HepG2 (cell line): ENCODE data around the gene LMBRD2. TPM values are rescaled to one million over a fixed set of nuclear protein-coding genes. Genes with fewer than 3 reads are reported as not detected.

Source experiments
- CHD2 ChIP-seq: IDR thresholded peaks from 2 replicates; pipeline ENCODE4 v1.6.1; 2011; ENCODE audit warnings: low read depth, low read length, improper control_type of control experiment
- DMAP1 ChIP-seq: IDR thresholded peaks from 2 replicates; pipeline ENCODE4 v1.6.1; 2016
- FOXP1 ChIP-seq, 2 experiments: fragments of 450-650 bp in 1 of 2; IDR thresholded peaks; 2 replicates each; pipeline ENCODE4 v1.6.1; 2017 to 2018; ENCODE audit warnings: antibody characterized with exemption in 1 of 2
- POLR2G ChIP-seq: fragments of 200-400 bp; formaldehyde crosslinking; IDR thresholded peaks from 2 replicates; pipeline ENCODE4 v1.6.1; 2018; ENCODE audit warnings: mild to moderate bottlenecking, low read depth, low read length, moderate library complexity
- RFXANK ChIP-seq: IDR thresholded peaks from 2 replicates; pipeline ENCODE4 v1.6.1; 2016
- ZBTB21 ChIP-seq: sonication (generic); formaldehyde crosslinking; IDR thresholded peaks from 2 replicates; pipeline ENCODE4 v1.4.0; 2020; ENCODE audit warnings: missing genetic modification reagents
- ZNF570 ChIP-seq: sonication (generic); formaldehyde crosslinking; IDR thresholded peaks from 2 replicates; pipeline ENCODE4 v1.4.0; 2020; ENCODE audit warnings: mild to moderate bottlenecking, missing genetic modification reagents, borderline replicate concordance
- ZNF605 ChIP-seq: sonication (generic); formaldehyde crosslinking; IDR thresholded peaks from 2 replicates; pipeline ENCODE4 v1.8.0; 2022; ENCODE audit warnings: mild to moderate bottlenecking, missing genetic modification reagents
- ZNF678 ChIP-seq: sonication (generic); formaldehyde crosslinking; IDR thresholded peaks from 2 replicates; pipeline ENCODE4 v1.4.0; 2020; ENCODE audit warnings: mild to moderate bottlenecking, missing genetic modification reagents
- polyA plus RNA-seq, 8 experiments: library from polyadenylated mRNA; depleted of rRNA in 3 of 8; stranded (reverse) in 7 of 8; unstranded in 1 of 8; fragments of >200 nt; fragmentation: Illumina TruSeq in 4 of 8; extraction: Trizol in 4 of 8; gene quantifications; 2 replicates each; pipeline versions ENCODE4 v1.2.1 to v1.2.3, GENCODE V29; 2011 to 2016; ENCODE audit warnings: low read depth in 4 of 8, missing spikeins in 1 of 8, mixed read lengths in 1 of 8; ENCODE audit not compliant: insufficient read depth in 1 of 8
- total RNA-seq, 5 experiments: library from RNA; depleted of rRNA; stranded (reverse); fragments of >200 nt; fragmentation: Illumina TruSeq; extraction: Trizol; gene quantifications; 2 replicates each; pipeline ENCODE4 v1.2.3, GENCODE V29; 2016; ENCODE audit warnings: low read depth in 1 of 5
- TF ChIP-seq, protein P1 (sequence below): sonication (generic); formaldehyde crosslinking; IDR thresholded peaks from 2 replicates; pipeline ENCODE4 v1.4.0; 2020; ENCODE audit warnings: mild to moderate bottlenecking, missing genetic modification reagents
- TF ChIP-seq, protein P2 (sequence below): sonication (generic); formaldehyde crosslinking; IDR thresholded peaks from 2 replicates; pipeline ENCODE4 v1.4.0; 2020; ENCODE audit warnings: mild to moderate bottlenecking, missing genetic modification reagents
- TF ChIP-seq, protein P3 (sequence below): sonication (generic); formaldehyde crosslinking; IDR thresholded peaks from 2 replicates; pipeline ENCODE4 v1.8.0; 2023; ENCODE audit warnings: mild to moderate bottlenecking, missing genetic modification reagents
- TF ChIP-seq, protein P4 (sequence below): IDR thresholded peaks from 2 replicates; pipeline ENCODE4 v1.4.0; 2020; ENCODE audit warnings: mild to moderate bottlenecking, missing genetic modification reagents

LMBRD2 gene
- total and polyA plus RNA-seq, 2 of the 13 experiments (the other 11 are each of a cell fraction or from before 2014, with no cell fraction given): 2.0 to 4.7 TPM

DNA sequence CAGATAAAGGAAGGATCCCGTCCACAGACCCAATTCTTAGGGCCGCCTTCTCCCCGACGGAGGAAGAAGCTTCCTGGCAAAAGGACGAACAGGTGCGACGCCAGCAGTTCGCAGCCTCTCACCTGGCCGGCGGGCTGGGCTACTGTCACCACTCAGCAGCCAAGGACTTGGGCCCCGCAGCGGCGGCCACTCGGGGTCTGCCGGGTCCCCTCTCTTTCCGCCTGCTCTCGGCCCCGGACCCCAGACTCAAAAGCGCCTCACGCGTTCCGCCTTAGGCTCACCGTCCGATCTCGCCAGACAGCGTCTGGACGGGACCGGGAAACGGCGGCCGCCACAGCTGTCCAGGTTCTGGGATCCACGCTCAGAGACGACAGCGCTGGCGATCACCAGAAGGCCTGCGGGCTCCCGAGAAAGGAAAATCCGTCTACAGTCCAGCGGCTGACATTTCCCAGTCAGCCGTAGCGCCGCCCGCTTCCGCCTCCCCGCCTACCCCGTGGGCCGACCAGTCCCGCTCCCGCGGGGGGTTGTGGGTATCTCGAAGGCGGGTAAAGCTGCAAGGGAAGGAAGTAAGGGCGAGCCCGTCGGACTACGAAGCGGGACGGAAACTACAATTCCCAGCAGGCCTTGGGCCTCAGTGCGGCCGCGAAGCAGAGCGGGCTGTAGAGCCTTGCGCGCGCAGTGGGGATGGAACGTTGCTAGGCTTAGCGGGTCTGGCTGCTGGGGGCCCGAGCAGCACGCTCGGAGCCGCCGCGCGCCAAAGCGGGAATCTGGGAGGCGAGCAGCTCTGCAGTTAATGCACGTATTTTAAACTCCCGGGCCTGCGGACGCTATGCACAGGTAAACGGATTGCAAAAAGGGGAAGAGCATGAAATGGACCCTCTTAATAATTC, at the start of gene LMBRD2, which contains the start of gene SKP2 (continued):
- TF ChIP-seq, protein P1, sequence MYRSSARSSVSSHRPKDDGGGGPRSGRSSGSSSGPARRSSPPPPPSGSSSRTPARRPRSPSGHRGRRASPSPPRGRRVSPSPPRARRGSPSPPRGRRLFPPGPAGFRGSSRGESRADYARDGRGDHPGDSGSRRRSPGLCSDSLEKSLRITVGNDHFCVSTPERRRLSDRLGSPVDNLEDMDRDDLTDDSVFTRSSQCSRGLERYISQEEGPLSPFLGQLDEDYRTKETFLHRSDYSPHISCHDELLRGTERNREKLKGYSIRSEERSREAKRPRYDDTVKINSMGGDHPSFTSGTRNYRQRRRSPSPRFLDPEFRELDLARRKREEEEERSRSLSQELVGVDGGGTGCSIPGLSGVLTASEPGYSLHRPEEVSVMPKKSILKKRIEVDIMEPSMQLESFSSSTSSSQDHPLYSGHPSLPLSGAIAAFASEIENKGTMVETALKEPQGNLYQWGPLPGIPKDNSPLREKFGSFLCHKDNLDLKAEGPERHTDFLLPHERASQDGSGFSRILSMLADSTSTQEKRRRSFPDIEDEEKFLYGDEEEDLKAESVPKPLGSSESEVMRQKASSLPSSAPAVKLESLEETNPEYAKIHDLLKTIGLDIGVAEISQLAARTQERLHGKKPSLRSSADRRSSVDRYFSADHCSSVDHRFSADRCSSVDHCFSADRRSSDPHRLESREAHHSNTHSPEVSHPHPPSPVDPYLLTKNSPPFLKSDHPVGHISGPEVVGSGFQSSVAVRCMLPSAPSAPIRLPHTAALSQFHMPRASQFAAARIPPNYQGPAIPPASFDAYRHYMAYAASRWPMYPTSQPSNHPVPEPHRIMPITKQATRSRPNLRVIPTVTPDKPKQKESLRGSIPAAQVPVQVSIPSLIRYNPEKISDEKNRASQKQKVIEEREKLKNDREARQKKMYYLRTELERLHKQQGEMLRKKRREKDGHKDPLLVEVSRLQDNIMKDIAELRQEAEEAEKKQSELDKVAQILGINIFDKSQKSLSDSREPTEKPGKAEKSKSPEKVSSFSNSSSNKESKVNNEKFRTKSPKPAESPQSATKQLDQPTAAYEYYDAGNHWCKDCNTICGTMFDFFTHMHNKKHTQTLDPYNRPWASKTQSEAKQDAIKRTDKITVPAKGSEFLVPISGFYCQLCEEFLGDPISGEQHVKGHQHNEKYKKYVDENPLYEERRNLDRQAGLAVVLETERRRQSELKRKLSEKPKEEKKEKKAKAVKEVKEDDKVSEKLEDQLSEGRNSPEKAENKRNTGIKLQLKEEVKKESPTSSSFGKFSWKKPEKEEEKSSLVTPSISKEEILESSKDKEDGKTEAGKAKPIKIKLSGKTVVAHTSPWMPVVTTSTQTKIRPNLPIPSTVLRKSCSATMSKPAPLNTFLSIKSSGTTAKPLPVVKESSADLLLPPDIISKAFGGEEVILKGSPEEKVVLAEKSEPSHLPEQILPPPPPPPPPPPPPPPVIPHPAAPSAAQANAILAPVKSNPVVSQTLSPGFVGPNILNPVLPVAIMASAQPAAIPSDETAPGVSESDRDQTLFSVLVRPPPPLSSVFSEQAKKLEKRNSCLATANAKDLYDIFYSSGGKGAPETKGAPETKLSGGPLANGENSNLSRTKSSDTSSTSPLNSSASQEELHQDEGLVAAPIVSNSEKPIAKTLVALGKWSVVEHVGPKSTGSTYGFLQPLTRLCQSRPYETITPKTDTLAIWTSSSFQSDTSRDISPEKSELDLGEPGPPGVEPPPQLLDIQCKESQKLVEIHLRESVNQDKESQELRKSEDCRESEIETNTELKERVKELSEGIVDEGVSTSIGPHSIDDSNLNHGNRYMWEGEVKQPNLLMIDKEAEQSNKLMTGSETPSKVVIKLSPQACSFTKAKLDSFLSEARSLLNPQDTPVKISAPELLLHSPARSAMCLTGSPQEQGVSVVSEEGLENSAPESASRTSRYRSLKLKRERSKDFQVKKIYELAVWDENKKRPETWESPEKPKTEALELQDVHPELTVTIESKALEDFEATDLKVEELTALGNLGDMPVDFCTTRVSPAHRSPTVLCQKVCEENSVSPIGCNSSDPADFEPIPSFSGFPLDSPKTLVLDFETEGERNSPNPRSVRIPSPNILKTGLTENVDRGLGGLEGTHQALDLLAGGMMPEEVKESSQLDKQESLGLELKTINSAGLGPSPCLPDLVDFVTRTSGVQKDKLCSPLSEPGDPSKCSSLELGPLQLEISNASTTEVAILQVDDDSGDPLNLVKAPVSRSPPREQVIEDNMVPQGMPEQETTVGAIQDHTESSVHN (CRISPR knock-in tag): no peak
- peak; percentile 48; the same call in 1 of the 2 replicates for TF ChIP-seq CHD2
- peak; percentile 57; the same call in 1 of the 2 replicates for TF ChIP-seq DMAP1
- TF ChIP-seq, protein P2, sequence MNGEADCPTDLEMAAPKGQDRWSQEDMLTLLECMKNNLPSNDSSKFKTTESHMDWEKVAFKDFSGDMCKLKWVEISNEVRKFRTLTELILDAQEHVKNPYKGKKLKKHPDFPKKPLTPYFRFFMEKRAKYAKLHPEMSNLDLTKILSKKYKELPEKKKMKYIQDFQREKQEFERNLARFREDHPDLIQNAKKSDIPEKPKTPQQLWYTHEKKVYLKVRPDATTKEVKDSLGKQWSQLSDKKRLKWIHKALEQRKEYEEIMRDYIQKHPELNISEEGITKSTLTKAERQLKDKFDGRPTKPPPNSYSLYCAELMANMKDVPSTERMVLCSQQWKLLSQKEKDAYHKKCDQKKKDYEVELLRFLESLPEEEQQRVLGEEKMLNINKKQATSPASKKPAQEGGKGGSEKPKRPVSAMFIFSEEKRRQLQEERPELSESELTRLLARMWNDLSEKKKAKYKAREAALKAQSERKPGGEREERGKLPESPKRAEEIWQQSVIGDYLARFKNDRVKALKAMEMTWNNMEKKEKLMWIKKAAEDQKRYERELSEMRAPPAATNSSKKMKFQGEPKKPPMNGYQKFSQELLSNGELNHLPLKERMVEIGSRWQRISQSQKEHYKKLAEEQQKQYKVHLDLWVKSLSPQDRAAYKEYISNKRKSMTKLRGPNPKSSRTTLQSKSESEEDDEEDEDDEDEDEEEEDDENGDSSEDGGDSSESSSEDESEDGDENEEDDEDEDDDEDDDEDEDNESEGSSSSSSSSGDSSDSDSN: peak; percentile 73
- TF ChIP-seq, protein P3, sequence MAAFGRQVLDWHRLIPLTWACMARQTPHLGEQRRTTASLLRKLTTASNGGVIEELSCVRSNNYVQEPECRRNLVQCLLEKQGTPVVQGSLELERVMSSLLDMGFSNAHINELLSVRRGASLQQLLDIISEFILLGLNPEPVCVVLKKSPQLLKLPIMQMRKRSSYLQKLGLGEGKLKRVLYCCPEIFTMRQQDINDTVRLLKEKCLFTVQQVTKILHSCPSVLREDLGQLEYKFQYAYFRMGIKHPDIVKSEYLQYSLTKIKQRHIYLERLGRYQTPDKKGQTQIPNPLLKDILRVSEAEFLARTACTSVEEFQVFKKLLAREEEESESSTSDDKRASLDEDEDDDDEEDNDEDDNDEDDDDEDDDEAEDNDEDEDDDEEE: peak; percentile 51; the same call in 1 of the 2 replicates
- TF ChIP-seq, protein P4, sequence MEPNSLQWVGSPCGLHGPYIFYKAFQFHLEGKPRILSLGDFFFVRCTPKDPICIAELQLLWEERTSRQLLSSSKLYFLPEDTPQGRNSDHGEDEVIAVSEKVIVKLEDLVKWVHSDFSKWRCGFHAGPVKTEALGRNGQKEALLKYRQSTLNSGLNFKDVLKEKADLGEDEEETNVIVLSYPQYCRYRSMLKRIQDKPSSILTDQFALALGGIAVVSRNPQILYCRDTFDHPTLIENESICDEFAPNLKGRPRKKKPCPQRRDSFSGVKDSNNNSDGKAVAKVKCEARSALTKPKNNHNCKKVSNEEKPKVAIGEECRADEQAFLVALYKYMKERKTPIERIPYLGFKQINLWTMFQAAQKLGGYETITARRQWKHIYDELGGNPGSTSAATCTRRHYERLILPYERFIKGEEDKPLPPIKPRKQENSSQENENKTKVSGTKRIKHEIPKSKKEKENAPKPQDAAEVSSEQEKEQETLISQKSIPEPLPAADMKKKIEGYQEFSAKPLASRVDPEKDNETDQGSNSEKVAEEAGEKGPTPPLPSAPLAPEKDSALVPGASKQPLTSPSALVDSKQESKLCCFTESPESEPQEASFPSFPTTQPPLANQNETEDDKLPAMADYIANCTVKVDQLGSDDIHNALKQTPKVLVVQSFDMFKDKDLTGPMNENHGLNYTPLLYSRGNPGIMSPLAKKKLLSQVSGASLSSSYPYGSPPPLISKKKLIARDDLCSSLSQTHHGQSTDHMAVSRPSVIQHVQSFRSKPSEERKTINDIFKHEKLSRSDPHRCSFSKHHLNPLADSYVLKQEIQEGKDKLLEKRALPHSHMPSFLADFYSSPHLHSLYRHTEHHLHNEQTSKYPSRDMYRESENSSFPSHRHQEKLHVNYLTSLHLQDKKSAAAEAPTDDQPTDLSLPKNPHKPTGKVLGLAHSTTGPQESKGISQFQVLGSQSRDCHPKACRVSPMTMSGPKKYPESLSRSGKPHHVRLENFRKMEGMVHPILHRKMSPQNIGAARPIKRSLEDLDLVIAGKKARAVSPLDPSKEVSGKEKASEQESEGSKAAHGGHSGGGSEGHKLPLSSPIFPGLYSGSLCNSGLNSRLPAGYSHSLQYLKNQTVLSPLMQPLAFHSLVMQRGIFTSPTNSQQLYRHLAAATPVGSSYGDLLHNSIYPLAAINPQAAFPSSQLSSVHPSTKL (CRISPR knock-in tag): peak; percentile 63
- TF ChIP-seq FOXP1 (IDR thresholded peaks at IDR 0.05): no peak
- TF ChIP-seq FOXP1 (CRISPR knock-in tag; IDR thresholded peaks at IDR 0.05): no peak
- TF ChIP-seq POLR2G: peak; percentile 82
- peak; percentile 57; the same call in 1 of the 2 replicates for TF ChIP-seq ZNF605 (CRISPR knock-in tag)
- no peak; the same call in 1 of the 2 replicates for TF ChIP-seq ZNF678 (CRISPR knock-in tag)
- TF ChIP-seq ZNF570 (CRISPR knock-in tag): no peak
- TF ChIP-seq ZBTB21 (CRISPR knock-in tag): no peak; the same call in 1 of the 2 replicates
- TF ChIP-seq RFXANK (CRISPR knock-in tag): no peak
